ENCODE data around the gene DHRS11. TPM values are rescaled to one million over a fixed set of nuclear protein-coding genes. Genes with fewer than 3 reads are reported as not detected.

Gene DHRS11
- total and polyA plus RNA-seq, 4 experiments from 2014 or later, result 3.6 to 7.8 (median 5.6) TPM

DNA sequence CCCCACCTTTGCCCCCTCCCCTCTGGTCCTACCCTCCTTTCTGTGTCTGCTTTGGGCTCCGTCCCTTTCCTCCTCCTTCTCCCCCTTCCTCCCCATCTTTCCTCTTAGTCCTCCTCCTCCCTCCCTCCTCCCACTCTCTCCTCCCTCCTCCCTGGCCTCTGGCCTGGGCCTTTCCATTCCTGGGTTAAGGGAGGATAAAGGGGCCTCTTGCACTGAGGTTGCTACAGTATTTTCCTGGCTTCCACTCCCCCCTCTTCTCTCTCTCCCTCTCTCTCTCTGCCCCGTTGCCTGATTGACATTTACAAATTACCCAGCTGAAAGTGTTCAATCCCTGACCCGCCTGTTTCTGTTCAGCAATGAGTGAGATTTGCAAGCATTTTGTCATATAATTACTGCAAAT lies 53.7 kb downstream of the DHRS11 start:
- intact Hi-C loops (cut with micrococcal nuclease), result no loop called here
- DNase-seq, result no peak
- peaks cover 19% of the 10 kb centered on the region for H3K4me1 ChIP-seq (ENCODE audit: insufficient read depth, low read length)
- H3K9me3 Mint-ChIP-seq, result no peaks in the 10 kb centered on the region
- H3K36me3 ChIP-seq (ENCODE audit: insufficient read depth, low read length), result no peaks in the 10 kb centered on the region
- H3K27ac Mint-ChIP-seq, result no peak overlapping the region
- ChIA-PET CTCF (ENCODE audit: partially characterized antibody) (no interaction called here), POLR2A (ENCODE audit: partially characterized antibody) (no interaction called here)
- H3K9me3 ChIP-seq (ENCODE audit: control insufficient read depth in 1 of 2, low read length in 2 of 2), result no peaks in the 10 kb centered on the region
- H3K4me3 Mint-ChIP-seq, result no peak overlapping the region
- no peak overlapping the region for H3K4me3 ChIP-seq (ENCODE audit: low read length in 2 of 2)
- H3K27me3 ChIP-seq (ENCODE audit: insufficient read depth, low read length), result peaks cover 34% of the 10 kb centered on the region
- peaks cover 41 to 47% of the 10 kb centered on the region in 2 donors for H3K27me3 Mint-ChIP-seq
- peaks cover 10 to 18% (median 14%) of the 10 kb centered on the region in 4 donors for H3K4me1 Mint-ChIP-seq
- no peak overlapping the region for H3K27ac ChIP-seq (ENCODE audit: low read depth, low read length)
- H3K36me3 Mint-ChIP-seq, result no peaks in the 10 kb centered on the region

DNA sequence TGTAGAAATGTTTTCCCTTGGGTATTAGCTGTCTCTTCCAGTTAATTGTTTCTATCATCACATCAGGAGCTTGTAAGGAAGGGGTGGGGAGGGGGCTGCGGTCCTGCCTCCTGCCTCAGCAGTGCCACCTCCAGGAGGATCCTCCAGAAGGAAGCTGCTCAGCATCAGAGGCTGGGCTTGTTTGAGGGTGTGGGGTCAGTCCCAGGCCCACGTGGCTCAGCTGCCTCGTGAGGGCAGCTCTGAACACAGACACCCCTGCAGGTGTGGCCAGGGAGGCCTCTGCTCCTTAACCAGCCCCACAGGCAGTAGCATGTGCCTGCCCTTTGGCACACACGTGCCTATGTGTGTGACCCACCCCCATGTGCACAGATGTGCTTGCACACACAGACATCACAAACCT lies 56.0 kb downstream of the DHRS11 start:
- H3K27ac Mint-ChIP-seq, result no peak overlapping the region
- Histone ChIP-seq H3K27ac (ENCODE audit: low read depth, low read length) (no peak overlapping the region), H3K4me1 (ENCODE audit: insufficient read depth, low read length) (peaks cover 4% of the 10 kb centered on the region), H3K9me3 (ENCODE audit: control insufficient read depth in 1 of 2, low read length in 2 of 2) (no peaks in the 10 kb centered on the region), H3K4me3 (ENCODE audit: low read length in 2 of 2) (no peak overlapping the region), H3K36me3 (ENCODE audit: insufficient read depth, low read length) (no peaks in the 10 kb centered on the region), H3K27me3 (ENCODE audit: insufficient read depth, low read length) (peaks cover 20% of the 10 kb centered on the region)
- ChIA-PET CTCF (ENCODE audit: partially characterized antibody) (interaction anchor here (0.9 to 1.3 kb wide), 2 partner anchors 8 to 9 kb away, joined by 4 read pairs; no protein-coding TSS in a partner anchor), POLR2A (ENCODE audit: partially characterized antibody) (no interaction called here)
- H3K4me3 Mint-ChIP-seq, result no peak overlapping the region
- H3K4me1 Mint-ChIP-seq, result peaks cover 3 to 10% (median 6%) of the 10 kb centered on the region in 4 donors
- H3K9me3 Mint-ChIP-seq, result no peaks in the 10 kb centered on the region
- H3K27me3 Mint-ChIP-seq, result peaks cover 34 to 46% of the 10 kb centered on the region in 2 donors
- no peak for DNase-seq
- intact Hi-C loops (cut with micrococcal nuclease), result no loop called here
- no peaks in the 10 kb centered on the region for H3K36me3 Mint-ChIP-seq

GRCh38 chr17:36650096-36650775 lies 58.6 kb downstream of the DHRS11 start:
- H3K4me1 Mint-ChIP-seq, result no peaks in the 10 kb centered on the region
- no peaks in the 10 kb centered on the region for H3K4me1 ChIP-seq (ENCODE audit: insufficient read depth, low read length)
- no peak overlapping the region for H3K27ac ChIP-seq (ENCODE audit: low read depth, low read length)
- no peaks in the 10 kb centered on the region for H3K9me3 Mint-ChIP-seq
- DNase-seq, result no peak
- peaks cover 18 to 38% of the 10 kb centered on the region in 2 donors for H3K27me3 Mint-ChIP-seq
- no peak overlapping the region for H3K4me3 Mint-ChIP-seq
- peaks cover 3% of the 10 kb centered on the region for H3K27me3 ChIP-seq (ENCODE audit: insufficient read depth, low read length)
- no peak overlapping the region for H3K4me3 ChIP-seq (ENCODE audit: low read length in 2 of 2)
- CTCF ChIA-PET (ENCODE audit: partially characterized antibody), result no interaction called here
- H3K36me3 Mint-ChIP-seq, result no peaks in the 10 kb centered on the region
- no peaks in the 10 kb centered on the region for H3K9me3 ChIP-seq (ENCODE audit: control insufficient read depth in 1 of 2, low read length in 2 of 2)
- POLR2A ChIA-PET (ENCODE audit: partially characterized antibody), result no interaction called here
- H3K27ac Mint-ChIP-seq, result no peak overlapping the region
- intact Hi-C loops (cut with micrococcal nuclease), result no loop called here
- H3K36me3 ChIP-seq (ENCODE audit: insufficient read depth, low read length), result no peaks in the 10 kb centered on the region

Other genes with a start within 250 kb of the DHRS11 start
- not detected for gene TBC1D3H, start 203.4 kb upstream of the DHRS11 start, total RNA-seq
- gene TBC1D3H, start 203.4 kb upstream of the DHRS11 start, polyA plus RNA-seq, result not detected
- 10 to 100 TPM; 66.6 to 68.3 TPM for gene ZNHIT3, start 105.2 kb upstream of the DHRS11 start, total RNA-seq
- 10 to 100 TPM; 87.6 to 94.6 TPM for gene ZNHIT3, start 105.2 kb upstream of the DHRS11 start, polyA plus RNA-seq
- 10 to 100 TPM; 79.2 to 85.8 TPM for gene MYO19, start 57.0 kb upstream of the DHRS11 start, total RNA-seq
- gene MYO19, start 57.0 kb upstream of the DHRS11 start, polyA plus RNA-seq, result 1 to 10 TPM; 4.7 to 7.4 TPM
- 1 to 10 TPM; 4.7 to 5.1 TPM for gene PIGW, start 56.9 kb upstream of the DHRS11 start, total RNA-seq
- 10 to 100 TPM in 1 of 2 donors, 1 to 10 TPM in 1; 5.3 to 14.2 TPM for gene PIGW, start 56.9 kb upstream of the DHRS11 start, polyA plus RNA-seq
- gene GGNBP2, start 47.0 kb upstream of the DHRS11 start, total RNA-seq, result 100 to 1,000 TPM; 140 to 143 TPM
- gene GGNBP2, start 47.0 kb upstream of the DHRS11 start, polyA plus RNA-seq, result 10 to 100 TPM; 45.5 to 85.3 TPM
- gene MRM1, start 9.7 kb downstream of the DHRS11 start, total RNA-seq, result 10 to 100 TPM; 11.8 to 13.3 TPM
- gene MRM1, start 9.7 kb downstream of the DHRS11 start, polyA plus RNA-seq, result 1 to 10 TPM; 1.7 to 4.4 TPM

Data from CD4-positive, alpha-beta memory T cell (primary cell).